SHP77 treated with DMSO at 0.1 percent for 48 hours (cell line): ENCODE measurements around the gene EVX1.

Experiments
- DNase-seq: peaks from one replicate; lab custom pipeline; 2025; lab: John Stamatoyannopoulos, UW

EVX1 gene

GRCh38 chr7:27242555-27243339, at the start of gene EVX1:
TSS of gene EVX1 (plus strand) at chr7:27242802. CDS start at chr7:27243031, 229 bp downstream.
- no peak for DNase-seq

- DNase-seq: no peak
Observed at GRCh38 chr7:27193335-27194001, 49.1 kb upstream of the EVX1 start.

- no peak for DNase-seq
Observed at GRCh38 chr7:27194002-27194352, 48.6 kb upstream of the EVX1 start.

- no peak for DNase-seq
Observed at GRCh38 chr7:27194686-27195379, 47.8 kb upstream of the EVX1 start.

GRCh38 chr7:27196287-27196767, 46.3 kb upstream of the EVX1 start:
- peak; percentile 51 for DNase-seq

GRCh38 chr7:27197137-27198042, 45.2 kb upstream of the EVX1 start:
- no peak for DNase-seq

GRCh38 chr7:27198138-27198841, 44.3 kb upstream of the EVX1 start:
- DNase-seq: no peak

GRCh38 chr7:27198871-27199801, 43.5 kb upstream of the EVX1 start:
- no peak for DNase-seq

- no peak for DNase-seq
Observed at GRCh38 chr7:27199849-27200760, 42.5 kb upstream of the EVX1 start, which contains the start of gene HOXA13. TSS of gene HOXA13 (minus strand) at chr7:27200091. CDS start at chr7:27200077, 14 bp downstream.

GRCh38 chr7:27200761-27201579, 41.6 kb upstream of the EVX1 start:
- no peak for DNase-seq

- DNase-seq: no peak
Observed at GRCh38 chr7:27201580-27202017, 41.0 kb upstream of the EVX1 start.

- DNase-seq: no peak
Observed at GRCh38 chr7:27202018-27202861, 40.4 kb upstream of the EVX1 start.

GRCh38 chr7:27202862-27203134, 39.8 kb upstream of the EVX1 start:
- DNase-seq: no peak

GRCh38 chr7:27203365-27203953, 39.1 kb upstream of the EVX1 start:
- no peak for DNase-seq

GRCh38 chr7:27203964-27204594, 38.5 kb upstream of the EVX1 start:
- no peak for DNase-seq

- DNase-seq: no peak
Observed at GRCh38 chr7:27204851-27205322, 37.7 kb upstream of the EVX1 start.
